IPS DF 4.7 (cell line): ENCODE data around the gene HSD17B7.

ENCODE experiments used
- DNase-seq: peaks from one replicate; pipeline ENCODE4 v3.0.0-alpha.2; 2013; ENCODE audit warnings: low spot score; ENCODE audit errors: extremely low read depth

HSD17B7 gene

GRCh38 chr1:162855461-162856150 is 65.1 kb downstream of the HSD17B7 start:
- DNase-seq: no peak

GRCh38 chr1:162856260-162856659 is 65.8 kb downstream of the HSD17B7 start:
- DNase-seq: no peak

- no peak for DNase-seq
These were observed 67.3 kb downstream of the HSD17B7 start for GRCh38 chr1:162857850-162858249.

- no peak for DNase-seq
These were observed 68.7 kb downstream of the HSD17B7 start for GRCh38 chr1:162859191-162859590.

GRCh38 chr1:162861101-162861500 is 70.6 kb downstream of the HSD17B7 start, which contains the start of gene CCDC190:
Gene CCDC190, minus strand, starts transcription at chr1:162861175. Its CDS starts 1,529 bp downstream, at chr1:162859646.
- no peak for DNase-seq

GRCh38 chr1:162861625-162862024 is 71.1 kb downstream of the HSD17B7 start:
- no peak for DNase-seq
